Measurements from ENCODE around the gene SYK.

Gene SYK

DNA sequence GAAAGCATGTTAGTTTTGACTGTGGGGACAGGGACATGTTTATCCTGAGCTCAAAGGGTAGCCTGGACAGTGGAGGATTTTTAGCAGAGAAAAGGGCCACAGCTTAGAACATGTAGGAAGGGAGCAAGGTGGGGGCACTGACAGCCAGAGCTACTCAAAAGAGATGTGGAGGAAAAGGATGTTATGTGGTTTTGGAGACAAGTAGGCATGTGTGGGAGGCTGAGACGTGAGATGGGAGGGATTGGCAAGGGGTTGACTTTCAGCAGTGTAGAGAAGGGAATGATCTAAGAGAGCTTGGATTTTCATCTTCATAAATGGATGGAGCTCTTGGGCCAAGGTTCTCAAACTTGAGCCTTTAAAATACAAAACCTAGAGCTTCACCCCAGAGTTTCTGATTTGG lies 24.0 kb downstream of the SYK start:
- Histone ChIP-seq H3K4me3 (ENCODE audit: low read depth, low read length) (no peak overlapping the region), H3K36me3 (ENCODE audit: control insufficient read depth in 2 of 2, insufficient read depth in 1 of 2, low read length in 2 of 2) (peaks cover 0 to 9% of the 10 kb centered on the region in 2 experiments; a peak in 1 of 3 replicates), H3K4me1 (ENCODE audit: control insufficient read depth, insufficient read depth, low read length) (no peaks in the 10 kb centered on the region), H3K27ac (ENCODE audit: extremely low read depth, low read depth, low read length) (no peak overlapping the region), H3K9me3 (ENCODE audit: control insufficient read depth, insufficient read depth, low read depth, low read length) (peaks cover 3% of the 10 kb centered on the region; the same call in 1 of the 2 replicates)
- CTCF ChIA-PET, result interaction anchor here (0.7 to 1.0 kb wide), 3 partner anchors 8 to 42 kb away, joined by 3 to 4 read pairs (median 3); no protein-coding TSS in a partner anchor
- POLR2A ChIA-PET, result no interaction called here
- no peak for TF ChIP-seq ZNF311 (tag by site-specific recombination; IDR thresholded peaks at IDR 0.05; ENCODE audit: borderline replicate concordance)
- TF ChIP-seq, protein P1, sequence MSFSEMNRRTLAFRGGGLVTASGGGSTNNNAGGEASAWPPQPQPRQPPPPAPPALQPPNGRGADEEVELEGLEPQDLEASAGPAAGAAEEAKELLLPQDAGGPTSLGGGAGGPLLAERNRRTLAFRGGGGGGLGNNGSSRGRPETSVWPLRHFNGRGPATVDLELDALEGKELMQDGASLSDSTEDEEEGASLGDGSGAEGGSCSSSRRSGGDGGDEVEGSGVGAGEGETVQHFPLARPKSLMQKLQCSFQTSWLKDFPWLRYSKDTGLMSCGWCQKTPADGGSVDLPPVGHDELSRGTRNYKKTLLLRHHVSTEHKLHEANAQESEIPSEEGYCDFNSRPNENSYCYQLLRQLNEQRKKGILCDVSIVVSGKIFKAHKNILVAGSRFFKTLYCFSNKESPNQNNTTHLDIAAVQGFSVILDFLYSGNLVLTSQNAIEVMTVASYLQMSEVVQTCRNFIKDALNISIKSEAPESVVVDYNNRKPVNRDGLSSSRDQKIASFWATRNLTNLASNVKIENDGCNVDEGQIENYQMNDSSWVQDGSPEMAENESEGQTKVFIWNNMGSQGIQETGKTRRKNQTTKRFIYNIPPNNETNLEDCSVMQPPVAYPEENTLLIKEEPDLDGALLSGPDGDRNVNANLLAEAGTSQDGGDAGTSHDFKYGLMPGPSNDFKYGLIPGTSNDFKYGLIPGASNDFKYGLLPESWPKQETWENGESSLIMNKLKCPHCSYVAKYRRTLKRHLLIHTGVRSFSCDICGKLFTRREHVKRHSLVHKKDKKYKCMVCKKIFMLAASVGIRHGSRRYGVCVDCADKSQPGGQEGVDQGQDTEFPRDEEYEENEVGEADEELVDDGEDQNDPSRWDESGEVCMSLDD (tag by site-specific recombination; IDR thresholded peaks at IDR 0.05), result no peak
- TF ChIP-seq ZFHX2 (tag by site-specific recombination; conservative IDR thresholded peaks at IDR 0.05), result 0 out of 2 replicates have a peak, but pooled peaks have one; percentile 15
- TF ChIP-seq ZNF394 (tag by site-specific recombination; IDR thresholded peaks at IDR 0.05; ENCODE audit: borderline replicate concordance), result no peak
- TF ChIP-seq, protein P2, sequence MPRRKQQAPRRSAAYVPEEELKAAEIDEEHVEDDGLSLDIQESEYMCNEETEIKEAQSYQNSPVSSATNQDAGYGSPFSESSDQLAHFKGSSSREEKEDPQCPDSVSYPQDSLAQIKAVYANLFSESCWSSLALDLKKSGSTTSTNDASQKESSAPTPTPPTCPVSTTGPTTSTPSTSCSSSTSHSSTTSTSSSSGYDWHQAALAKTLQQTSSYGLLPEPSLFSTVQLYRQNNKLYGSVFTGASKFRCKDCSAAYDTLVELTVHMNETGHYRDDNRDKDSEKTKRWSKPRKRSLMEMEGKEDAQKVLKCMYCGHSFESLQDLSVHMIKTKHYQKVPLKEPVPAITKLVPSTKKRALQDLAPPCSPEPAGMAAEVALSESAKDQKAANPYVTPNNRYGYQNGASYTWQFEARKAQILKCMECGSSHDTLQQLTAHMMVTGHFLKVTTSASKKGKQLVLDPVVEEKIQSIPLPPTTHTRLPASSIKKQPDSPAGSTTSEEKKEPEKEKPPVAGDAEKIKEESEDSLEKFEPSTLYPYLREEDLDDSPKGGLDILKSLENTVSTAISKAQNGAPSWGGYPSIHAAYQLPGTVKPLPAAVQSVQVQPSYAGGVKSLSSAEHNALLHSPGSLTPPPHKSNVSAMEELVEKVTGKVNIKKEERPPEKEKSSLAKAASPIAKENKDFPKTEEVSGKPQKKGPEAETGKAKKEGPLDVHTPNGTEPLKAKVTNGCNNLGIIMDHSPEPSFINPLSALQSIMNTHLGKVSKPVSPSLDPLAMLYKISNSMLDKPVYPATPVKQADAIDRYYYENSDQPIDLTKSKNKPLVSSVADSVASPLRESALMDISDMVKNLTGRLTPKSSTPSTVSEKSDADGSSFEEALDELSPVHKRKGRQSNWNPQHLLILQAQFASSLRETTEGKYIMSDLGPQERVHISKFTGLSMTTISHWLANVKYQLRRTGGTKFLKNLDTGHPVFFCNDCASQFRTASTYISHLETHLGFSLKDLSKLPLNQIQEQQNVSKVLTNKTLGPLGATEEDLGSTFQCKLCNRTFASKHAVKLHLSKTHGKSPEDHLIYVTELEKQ (tag by site-specific recombination; IDR thresholded peaks at IDR 0.05; ENCODE audit: borderline replicate concordance), result no peak
- peak; percentile 32; the same call in 1 of the 2 replicates for TF ChIP-seq EGR2 (tag by site-specific recombination; IDR thresholded peaks at IDR 0.05; ENCODE audit: low read depth)

DNA sequence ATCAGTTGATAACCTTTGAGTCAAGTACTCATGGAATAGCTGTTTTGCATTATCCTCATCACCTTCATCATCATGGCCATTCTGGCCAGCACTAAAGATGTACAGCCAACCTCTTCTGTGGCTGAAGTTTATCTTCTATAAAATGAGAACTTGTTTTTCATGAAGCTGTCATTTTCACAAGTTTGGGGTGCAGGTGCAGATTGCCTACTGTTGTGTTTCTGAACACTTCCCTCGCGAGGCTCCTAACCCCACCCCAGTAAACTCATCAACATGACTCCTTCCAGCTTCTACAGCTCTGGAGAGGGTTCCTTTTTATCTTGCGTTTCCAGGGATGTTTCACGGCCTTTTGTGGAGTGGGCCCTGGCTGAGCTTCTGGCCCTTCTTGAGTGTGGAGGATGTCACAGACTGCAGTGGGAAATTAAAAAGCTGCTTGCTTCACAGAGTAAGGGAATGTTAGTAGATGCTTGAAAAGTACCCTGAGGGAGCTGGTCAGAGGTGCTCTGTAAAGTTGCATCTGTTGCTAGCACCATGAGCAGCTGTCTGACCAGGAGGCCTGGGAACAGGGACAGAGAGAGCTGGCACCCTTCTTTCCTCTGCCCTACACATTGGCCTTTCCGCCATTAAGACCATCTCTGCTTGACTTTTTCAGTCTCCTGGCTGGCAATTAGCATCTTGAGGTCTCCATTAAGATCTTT lies 24.9 kb downstream of the SYK start:
- CTCF ChIA-PET, result interaction anchor here (0.6 to 1.0 kb wide), 3 partner anchors 9 to 12 kb away, joined by 3 to 4 read pairs (median 3); no protein-coding TSS in a partner anchor
- H3K27ac ChIP-seq (ENCODE audit: extremely low read depth, low read depth, low read length), result no peak overlapping the region
- no peak for TF ChIP-seq ZBTB48 (tag by site-specific recombination; IDR thresholded peaks at IDR 0.05)
- no peak for TF ChIP-seq ZNF391 (tag by site-specific recombination; IDR thresholded peaks at IDR 0.05; ENCODE audit: borderline replicate concordance, low read depth)
- TF ChIP-seq, protein P2 (tag by site-specific recombination; IDR thresholded peaks at IDR 0.05; ENCODE audit: borderline replicate concordance), result no peak
- no peak for TF ChIP-seq ZNF626 (tag by site-specific recombination; IDR thresholded peaks at IDR 0.05)
- no peak for TF ChIP-seq MYNN (tag by site-specific recombination; IDR thresholded peaks at IDR 0.05; ENCODE audit: borderline replicate concordance)
- no peak for TF ChIP-seq EGR2 (tag by site-specific recombination; IDR thresholded peaks at IDR 0.05; ENCODE audit: low read depth)
- no peak for TF ChIP-seq ZNF791 (tag by site-specific recombination; IDR thresholded peaks at IDR 0.05)
- TF ChIP-seq ZNF157 (tag by site-specific recombination; IDR thresholded peaks at IDR 0.05), result no peak
- TF ChIP-seq ZBTB8A (tag by site-specific recombination; IDR thresholded peaks at IDR 0.05), result no peak
- no peak for TF ChIP-seq ZNF146 (tag by site-specific recombination; IDR thresholded peaks at IDR 0.05)
- no peak for TF ChIP-seq KLF1 (tag by site-specific recombination; IDR thresholded peaks at IDR 0.05)
- TF ChIP-seq, protein P3, sequence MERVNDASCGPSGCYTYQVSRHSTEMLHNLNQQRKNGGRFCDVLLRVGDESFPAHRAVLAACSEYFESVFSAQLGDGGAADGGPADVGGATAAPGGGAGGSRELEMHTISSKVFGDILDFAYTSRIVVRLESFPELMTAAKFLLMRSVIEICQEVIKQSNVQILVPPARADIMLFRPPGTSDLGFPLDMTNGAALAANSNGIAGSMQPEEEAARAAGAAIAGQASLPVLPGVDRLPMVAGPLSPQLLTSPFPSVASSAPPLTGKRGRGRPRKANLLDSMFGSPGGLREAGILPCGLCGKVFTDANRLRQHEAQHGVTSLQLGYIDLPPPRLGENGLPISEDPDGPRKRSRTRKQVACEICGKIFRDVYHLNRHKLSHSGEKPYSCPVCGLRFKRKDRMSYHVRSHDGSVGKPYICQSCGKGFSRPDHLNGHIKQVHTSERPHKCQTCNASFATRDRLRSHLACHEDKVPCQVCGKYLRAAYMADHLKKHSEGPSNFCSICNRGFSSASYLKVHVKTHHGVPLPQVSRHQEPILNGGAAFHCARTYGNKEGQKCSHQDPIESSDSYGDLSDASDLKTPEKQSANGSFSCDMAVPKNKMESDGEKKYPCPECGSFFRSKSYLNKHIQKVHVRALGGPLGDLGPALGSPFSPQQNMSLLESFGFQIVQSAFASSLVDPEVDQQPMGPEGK (tag by site-specific recombination; IDR thresholded peaks at IDR 0.05), result no peak
- TF ChIP-seq ZNF248 (tag by site-specific recombination; IDR thresholded peaks at IDR 0.05), result no peak
- no peak for TF ChIP-seq ZNF223 (tag by site-specific recombination; IDR thresholded peaks at IDR 0.05)
- TF ChIP-seq BCL11A (tag by site-specific recombination; IDR thresholded peaks at IDR 0.05; ENCODE audit: low read depth), result no peak
- no peak for TF ChIP-seq ZFP41 (tag by site-specific recombination; IDR thresholded peaks at IDR 0.05; ENCODE audit: borderline replicate concordance)
- TF ChIP-seq OSR2 (tag by site-specific recombination; IDR thresholded peaks at IDR 0.05), result no peak

More for the DNA sequence above, 24.9 kb downstream of the SYK start:
- Histone ChIP-seq H3K9me3 (ENCODE audit: control insufficient read depth, insufficient read depth, low read depth, low read length) (peaks cover 3% of the 10 kb centered on the region; the same call in 1 of the 2 replicates), H3K4me1 (ENCODE audit: control insufficient read depth, insufficient read depth, low read length) (no peaks in the 10 kb centered on the region), H3K4me3 (ENCODE audit: low read depth, low read length) (no peak overlapping the region), H3K36me3 (ENCODE audit: control insufficient read depth in 2 of 2, insufficient read depth in 1 of 2, low read length in 2 of 2) (peaks cover 0 to 9% of the 10 kb centered on the region in 2 experiments; a peak in 1 of 3 replicates)
- POLR2A ChIA-PET, result no interaction called here

All from HEK293 (cell line).